Measurements from ENCODE around the gene PDPK1.

GRCh38 chr16:2520784-2521531 lies 16.9 kb upstream of the PDPK1 start:
- TF ChIP-seq, protein P1, sequence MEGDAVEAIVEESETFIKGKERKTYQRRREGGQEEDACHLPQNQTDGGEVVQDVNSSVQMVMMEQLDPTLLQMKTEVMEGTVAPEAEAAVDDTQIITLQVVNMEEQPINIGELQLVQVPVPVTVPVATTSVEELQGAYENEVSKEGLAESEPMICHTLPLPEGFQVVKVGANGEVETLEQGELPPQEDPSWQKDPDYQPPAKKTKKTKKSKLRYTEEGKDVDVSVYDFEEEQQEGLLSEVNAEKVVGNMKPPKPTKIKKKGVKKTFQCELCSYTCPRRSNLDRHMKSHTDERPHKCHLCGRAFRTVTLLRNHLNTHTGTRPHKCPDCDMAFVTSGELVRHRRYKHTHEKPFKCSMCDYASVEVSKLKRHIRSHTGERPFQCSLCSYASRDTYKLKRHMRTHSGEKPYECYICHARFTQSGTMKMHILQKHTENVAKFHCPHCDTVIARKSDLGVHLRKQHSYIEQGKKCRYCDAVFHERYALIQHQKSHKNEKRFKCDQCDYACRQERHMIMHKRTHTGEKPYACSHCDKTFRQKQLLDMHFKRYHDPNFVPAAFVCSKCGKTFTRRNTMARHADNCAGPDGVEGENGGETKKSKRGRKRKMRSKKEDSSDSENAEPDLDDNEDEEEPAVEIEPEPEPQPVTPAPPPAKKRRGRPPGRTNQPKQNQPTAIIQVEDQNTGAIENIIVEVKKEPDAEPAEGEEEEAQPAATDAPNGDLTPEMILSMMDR (conservative IDR thresholded peaks at IDR 0.05; ENCODE audit: low read depth, low read length) = no peak
- no peak for TF ChIP-seq EZH2 (IDR thresholded peaks at IDR 0.05; ENCODE audit: borderline replicate concordance, low read depth, low read length, poor library complexity, severe bottlenecking)
